ENCODE results near the gene TMEM131. TPM values are rescaled to one million over a fixed set of nuclear protein-coding genes. Genes with fewer than 3 reads are reported as not detected.
"Not testable (repeated sequence)": the region's sequence is repeated elsewhere in the genome, so short reads cannot be mapped to it uniquely, and the experiment has no call there.

TMEM131 gene
- polyA plus RNA-seq, 3 donors: 7.0 to 23.6 (median 8.2) TPM

DNA sequence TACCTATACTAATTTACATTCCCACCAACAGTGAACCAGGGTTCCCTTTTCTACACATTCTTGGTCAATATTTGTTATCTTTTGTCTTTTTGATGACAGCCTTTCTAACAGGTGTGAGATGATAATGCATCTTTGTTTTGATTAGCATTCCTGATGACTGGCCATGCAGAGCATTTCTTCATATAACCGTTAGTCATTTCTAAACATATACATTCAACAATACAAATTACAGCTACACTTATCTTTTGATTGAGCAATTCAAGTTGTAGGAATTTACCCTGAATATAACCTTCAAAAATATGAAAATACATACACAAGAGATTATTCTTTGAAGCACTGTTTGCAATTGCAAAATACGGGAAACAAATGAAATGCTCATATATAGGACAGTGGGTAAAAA lies 94.9 kb downstream of the TMEM131 start:
- H3K36me3 ChIP-seq (replicated peaks in 1 of 2; ENCODE audit: control insufficient read depth in 1 of 2, insufficient read depth in 2 of 2, low read length in 2 of 2): peaks cover 1 to 25% of the 10 kb centered on the region in 2 donors
- no peak overlapping the region for H3K4me2 ChIP-seq (replicated peaks; ENCODE audit: extremely low read depth, low read length, poor library complexity, severe bottlenecking)
- H3K4me1 ChIP-seq (ENCODE audit: control insufficient read depth in 1 of 2, insufficient read depth in 2 of 2, low read length in 2 of 2): no peaks in the 10 kb centered on the region
- no peak overlapping the region for H3K9ac ChIP-seq (ENCODE audit: insufficient read depth, low read length, poor library complexity, severe bottlenecking)
- H3K4me3 Mint-ChIP-seq: no peak overlapping the region
- no peaks in the 10 kb centered on the region for H3K27me3 ChIP-seq (ENCODE audit: control insufficient read depth in 2 of 2, insufficient read depth in 2 of 2, low read length in 2 of 2)
- no peaks in the 10 kb centered on the region for H3K9me3 ChIP-seq (replicated peaks in 1 of 2; ENCODE audit: control insufficient read depth in 1 of 2, insufficient read depth in 1 of 2, low read length in 2 of 2)
- H3K79me2 ChIP-seq (ENCODE audit: insufficient read depth, low read length): no peaks in the 10 kb centered on the region
- intact Hi-C loops (cut with micrococcal nuclease): no loop called here
- H3K27ac Mint-ChIP-seq: no peak overlapping the region
- no peaks in the 10 kb centered on the region for H3K27me3 Mint-ChIP-seq (ENCODE audit: low read depth in 3 of 3)
- H4K20me1 ChIP-seq (ENCODE audit: insufficient read depth, low read length): peaks cover 52% of the 10 kb centered on the region
- no peak for DNase-seq
- no peaks in the 10 kb centered on the region for H3K4me1 Mint-ChIP-seq
- peaks cover 49 to 52% of the 10 kb centered on the region in 2 donors for H3K36me3 Mint-ChIP-seq
- TF ChIP-seq, protein P1, sequence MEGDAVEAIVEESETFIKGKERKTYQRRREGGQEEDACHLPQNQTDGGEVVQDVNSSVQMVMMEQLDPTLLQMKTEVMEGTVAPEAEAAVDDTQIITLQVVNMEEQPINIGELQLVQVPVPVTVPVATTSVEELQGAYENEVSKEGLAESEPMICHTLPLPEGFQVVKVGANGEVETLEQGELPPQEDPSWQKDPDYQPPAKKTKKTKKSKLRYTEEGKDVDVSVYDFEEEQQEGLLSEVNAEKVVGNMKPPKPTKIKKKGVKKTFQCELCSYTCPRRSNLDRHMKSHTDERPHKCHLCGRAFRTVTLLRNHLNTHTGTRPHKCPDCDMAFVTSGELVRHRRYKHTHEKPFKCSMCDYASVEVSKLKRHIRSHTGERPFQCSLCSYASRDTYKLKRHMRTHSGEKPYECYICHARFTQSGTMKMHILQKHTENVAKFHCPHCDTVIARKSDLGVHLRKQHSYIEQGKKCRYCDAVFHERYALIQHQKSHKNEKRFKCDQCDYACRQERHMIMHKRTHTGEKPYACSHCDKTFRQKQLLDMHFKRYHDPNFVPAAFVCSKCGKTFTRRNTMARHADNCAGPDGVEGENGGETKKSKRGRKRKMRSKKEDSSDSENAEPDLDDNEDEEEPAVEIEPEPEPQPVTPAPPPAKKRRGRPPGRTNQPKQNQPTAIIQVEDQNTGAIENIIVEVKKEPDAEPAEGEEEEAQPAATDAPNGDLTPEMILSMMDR (IDR thresholded peaks at IDR 0.05): no peak
- H3K9me3 Mint-ChIP-seq: peaks cover 0 to under 1% (median 0%) of the 10 kb centered on the region in 7 donors
- WGBS (ENCODE audit: insufficient coverage): no CpG with 5 or more reads among the region's 2 CpGs
- no peak overlapping the region for H2AFZ ChIP-seq (ENCODE audit: insufficient read depth, low read depth, low read length, poor library complexity, severe bottlenecking)
- H3K4me3 ChIP-seq (replicated peaks in 1 of 3; ENCODE audit: low read depth in 2 of 3, low read length in 3 of 3): no peak overlapping the region
- no peak overlapping the region for H3K27ac ChIP-seq (ENCODE audit: low read depth in 1 of 2, low read length in 2 of 2)

DNA sequence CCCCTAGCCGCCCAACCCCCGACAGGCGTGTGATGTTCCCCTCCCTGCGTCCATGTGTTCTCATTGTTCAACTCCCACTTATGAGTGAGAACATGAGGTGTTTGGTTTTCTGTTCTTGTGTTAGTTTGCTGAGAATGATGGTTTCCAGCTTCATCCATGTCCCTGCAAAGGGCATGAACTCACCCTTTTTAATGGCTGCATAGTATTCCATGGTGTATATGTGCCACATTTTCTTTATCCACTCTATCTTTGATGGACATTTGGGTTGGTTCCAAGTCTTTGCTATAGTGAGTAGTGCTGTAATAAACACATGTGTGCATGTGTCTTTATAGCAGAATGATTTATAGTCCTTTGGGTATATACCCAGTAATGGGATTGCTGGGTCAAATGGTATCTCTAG lies 102.7 kb downstream of the TMEM131 start:
- DNase-seq; intact Hi-C loops (cut with micrococcal nuclease); H3K4me2 ChIP-seq (replicated peaks; ENCODE audit: extremely low read depth, low read length, poor library complexity, severe bottlenecking); H3K4me3 ChIP-seq (replicated peaks in 1 of 3; ENCODE audit: low read depth in 2 of 3, low read length in 3 of 3); H3K4me1 Mint-ChIP-seq; H3K9me3 Mint-ChIP-seq; H3K4me3 Mint-ChIP-seq; H3K79me2 ChIP-seq (ENCODE audit: insufficient read depth, low read length); H3K9me3 ChIP-seq (replicated peaks in 1 of 2; ENCODE audit: control insufficient read depth in 1 of 2, insufficient read depth in 1 of 2, low read length in 2 of 2); H3K9ac ChIP-seq (ENCODE audit: insufficient read depth, low read length, poor library complexity, severe bottlenecking); H3K27ac ChIP-seq (ENCODE audit: low read depth in 1 of 2, low read length in 2 of 2); H3K4me1 ChIP-seq (ENCODE audit: control insufficient read depth in 1 of 2, insufficient read depth in 2 of 2, low read length in 2 of 2); H3K27ac Mint-ChIP-seq; H2AFZ ChIP-seq (ENCODE audit: insufficient read depth, low read depth, low read length, poor library complexity, severe bottlenecking); H3K27me3 ChIP-seq (ENCODE audit: control insufficient read depth in 2 of 2, insufficient read depth in 2 of 2, low read length in 2 of 2); H3K27me3 Mint-ChIP-seq (ENCODE audit: low read depth in 3 of 3); H3K36me3 ChIP-seq (replicated peaks in 1 of 2; ENCODE audit: control insufficient read depth in 1 of 2, insufficient read depth in 2 of 2, low read length in 2 of 2): not testable (repeated sequence)
- H3K36me3 Mint-ChIP-seq: peaks cover 26 to 29% of the 10 kb centered on the region in 2 donors
- no CpG with 5 or more reads among the region's 4 CpGs for WGBS (ENCODE audit: insufficient coverage)
- H4K20me1 ChIP-seq (ENCODE audit: insufficient read depth, low read length): peaks cover 30% of the 10 kb centered on the region
